BLaER1 (cell line): ENCODE results near the gene CYP20A1.
"Not testable (repeated sequence)": the region's sequence is repeated elsewhere in the genome, so short reads cannot be mapped to it uniquely, and the experiment has no call there.

Source experiments
- H3K27ac ChIP-seq: shearing (Covaris generic); formaldehyde crosslinking; 2 replicates; pipeline ENCODE4 v1.8.1; 2022
- H3K27me3 ChIP-seq: shearing (Covaris generic); formaldehyde crosslinking; 2 replicates; pipeline ENCODE4 v1.8.1; 2022
- H3K36me3 ChIP-seq: shearing (Covaris generic); formaldehyde crosslinking; 2 replicates; pipeline ENCODE4 v1.8.1; 2022
- H3K4me1 ChIP-seq: shearing (Covaris generic); formaldehyde crosslinking; 2 replicates; pipeline ENCODE4 v1.8.1; 2022
- H3K4me2 ChIP-seq: shearing (Covaris generic); formaldehyde crosslinking; 2 replicates; pipeline ENCODE4 v1.8.1; 2022
- H3K4me3 ChIP-seq: shearing (Covaris generic); formaldehyde crosslinking; 2 replicates; pipeline ENCODE4 v1.8.1; 2022
- H3K9ac ChIP-seq: shearing (Covaris generic); formaldehyde crosslinking; 2 replicates; pipeline ENCODE4 v1.8.1; 2022
- H3K9me3 ChIP-seq: shearing (Covaris generic); formaldehyde crosslinking; 2 replicates; pipeline ENCODE4 v1.8.1; 2022
- H4K20me1 ChIP-seq: shearing (Covaris generic); formaldehyde crosslinking; 2 replicates; pipeline ENCODE4 v1.8.1; 2022
- Cebpa-rat ChIP-seq: shearing (Covaris generic); IDR thresholded peaks from 2 replicates; pipeline ENCODE4 v1.8.1; 2022

Gene CYP20A1

GRCh38 chr2:203238704-203239526 is at the start of gene CYP20A1:
TSS of gene CYP20A1 (plus strand) at chr2:203239018. CDS start at chr2:203239063, 45 bp downstream.
- Histone ChIP-seq H3K9ac (peak within 1 kb of the TSS; percentile 86), H3K36me3 (peaks cover 27% of the 10 kb centered on the region), H3K27ac (peak within 1 kb of the TSS; percentile 87), H3K4me1 (peaks cover 27% of the 10 kb centered on the region), H3K27me3 (no peaks in the 10 kb centered on the region), H3K9me3 (no peaks in the 10 kb centered on the region), H3K4me2 (peak within 1 kb of the TSS; percentile 81), H3K4me3 (peak within 1 kb of the TSS; percentile 78), H4K20me1 (peaks cover 12% of the 10 kb centered on the region; the same call in 1 of the 2 replicates)
- no peak for TF ChIP-seq Cebpa-rat

- not testable (repeated sequence) for H3K4me3 ChIP-seq, H3K27me3 ChIP-seq, H3K36me3 ChIP-seq, H3K4me2 ChIP-seq, H3K4me1 ChIP-seq, H3K9ac ChIP-seq, H3K9me3 ChIP-seq, H4K20me1 ChIP-seq, H3K27ac ChIP-seq
Measured at GRCh38 chr2:203190547-203190946, 48.3 kb upstream of the CYP20A1 start.

- H3K27ac ChIP-seq, H3K9me3 ChIP-seq, H3K27me3 ChIP-seq, H3K4me3 ChIP-seq, H3K4me1 ChIP-seq, H3K36me3 ChIP-seq, H3K9ac ChIP-seq, H4K20me1 ChIP-seq, H3K4me2 ChIP-seq: not testable (repeated sequence)
Measured at GRCh38 chr2:203191026-203191425, 47.8 kb upstream of the CYP20A1 start.

- Histone ChIP-seq H3K9ac (no peak overlapping the region), H3K4me1 (no peaks in the 10 kb centered on the region), H3K9me3 (no peaks in the 10 kb centered on the region), H3K4me2 (no peak overlapping the region), H3K27me3 (no peaks in the 10 kb centered on the region), H4K20me1 (no peaks in the 10 kb centered on the region), H3K27ac (no peak overlapping the region), H3K4me3 (no peak overlapping the region), H3K36me3 (peaks cover 4% of the 10 kb centered on the region)
- TF ChIP-seq Cebpa-rat = no peak
Measured at GRCh38 chr2:203191961-203192360, 46.9 kb upstream of the CYP20A1 start.

- Histone ChIP-seq H3K27ac (no peak overlapping the region), H4K20me1 (no peaks in the 10 kb centered on the region), H3K4me1 (no peaks in the 10 kb centered on the region), H3K9ac (no peak overlapping the region), H3K27me3 (no peaks in the 10 kb centered on the region), H3K9me3 (no peaks in the 10 kb centered on the region), H3K4me3 (no peak overlapping the region), H3K36me3 (peaks cover 2% of the 10 kb centered on the region), H3K4me2 (no peak overlapping the region)
- TF ChIP-seq Cebpa-rat = no peak
Measured at GRCh38 chr2:203195331-203196036, 43.3 kb upstream of the CYP20A1 start.

- H3K27ac ChIP-seq = no peak overlapping the region
- H4K20me1 ChIP-seq = no peaks in the 10 kb centered on the region
- H3K9me3 ChIP-seq = no peaks in the 10 kb centered on the region
- H3K9ac ChIP-seq = no peak overlapping the region
- no peak overlapping the region for H3K4me3 ChIP-seq
- no peaks in the 10 kb centered on the region for H3K27me3 ChIP-seq
- H3K4me1 ChIP-seq = no peaks in the 10 kb centered on the region
- no peak for TF ChIP-seq Cebpa-rat
- no peaks in the 10 kb centered on the region for H3K36me3 ChIP-seq
- no peak overlapping the region for H3K4me2 ChIP-seq
Measured at GRCh38 chr2:203200866-203201265, 38.0 kb upstream of the CYP20A1 start.

GRCh38 chr2:203201426-203201825 is 37.4 kb upstream of the CYP20A1 start:
- H3K36me3 ChIP-seq = no peaks in the 10 kb centered on the region
- no peak overlapping the region for H3K27ac ChIP-seq
- H4K20me1 ChIP-seq = no peaks in the 10 kb centered on the region

GRCh38 chr2:203209538-203209937 is 29.3 kb upstream of the CYP20A1 start:
- H3K36me3 ChIP-seq = no peaks in the 10 kb centered on the region
- H3K4me1 ChIP-seq = no peaks in the 10 kb centered on the region
- no peak overlapping the region for H3K27ac ChIP-seq
- H3K9me3 ChIP-seq = no peaks in the 10 kb centered on the region
- H3K4me3 ChIP-seq = no peak overlapping the region
- no peaks in the 10 kb centered on the region for H3K27me3 ChIP-seq
- no peak for TF ChIP-seq Cebpa-rat
- H3K9ac ChIP-seq = no peak overlapping the region
- H4K20me1 ChIP-seq = no peaks in the 10 kb centered on the region
- no peak overlapping the region for H3K4me2 ChIP-seq

More at GRCh38 chr2:203201426-203201825, 37.4 kb upstream of the CYP20A1 start:
- H3K9ac ChIP-seq = no peak overlapping the region
- no peak overlapping the region for H3K4me3 ChIP-seq
- H3K4me2 ChIP-seq = no peak overlapping the region
- no peaks in the 10 kb centered on the region for H3K4me1 ChIP-seq
- no peak for TF ChIP-seq Cebpa-rat
- H3K9me3 ChIP-seq = no peaks in the 10 kb centered on the region
- H3K27me3 ChIP-seq = no peaks in the 10 kb centered on the region

GRCh38 chr2:203225423-203226039 is 13.3 kb upstream of the CYP20A1 start:
- Histone ChIP-seq H3K27me3 (no peaks in the 10 kb centered on the region), H3K27ac (no peak overlapping the region), H3K36me3 (no peaks in the 10 kb centered on the region), H3K4me1 (no peaks in the 10 kb centered on the region), H3K9ac (no peak overlapping the region), H4K20me1 (no peaks in the 10 kb centered on the region), H3K9me3 (no peaks in the 10 kb centered on the region), H3K4me2 (no peak overlapping the region), H3K4me3 (no peak overlapping the region)
- TF ChIP-seq Cebpa-rat = no peak

GRCh38 chr2:203229674-203230073 is 9.1 kb upstream of the CYP20A1 start:
- not testable (repeated sequence) for H3K4me1 ChIP-seq, H3K4me3 ChIP-seq, H3K27me3 ChIP-seq, H3K9me3 ChIP-seq, H3K27ac ChIP-seq, H3K9ac ChIP-seq, H3K4me2 ChIP-seq, H3K36me3 ChIP-seq, H4K20me1 ChIP-seq
